ENCODE results near the gene PLK5.
A peak's percentile ranks its signal among the peaks of the same experiment; 100 is the strongest.
"Not testable (repeated sequence)": the region's sequence is repeated elsewhere in the genome, so short reads cannot be mapped to it uniquely, and the experiment has no call there.

The PLK5 gene

GRCh38 chr19:1523412-1524286, at the start of gene PLK5:
TSS of gene PLK5 (plus strand) at chr19:1524077. CDS start at chr19:1526997, 2,920 bp downstream.
- DNase-seq, result no peak

GRCh38 chr19:1474765-1475351, 49.0 kb upstream of the PLK5 start:
- no peak for DNase-seq

GRCh38 chr19:1475751-1476437, 48.0 kb upstream of the PLK5 start:
- DNase-seq, result no peak

- not testable (repeated sequence) for DNase-seq
Observed at GRCh38 chr19:1477056-1477455, 46.8 kb upstream of the PLK5 start.

- peak; percentile 97 for DNase-seq
Observed at GRCh38 chr19:1478934-1479707, 44.8 kb upstream of the PLK5 start, which contains the start of gene C19orf25. TSS of gene C19orf25 (minus strand) at chr19:1479215. CDS start at chr19:1478903, 312 bp downstream.

- DNase-seq, result no peak
Observed at GRCh38 chr19:1481224-1481892, 42.5 kb upstream of the PLK5 start.

GRCh38 chr19:1481893-1482360, 42.0 kb upstream of the PLK5 start:
- no peak for DNase-seq

GRCh38 chr19:1482361-1483130, 41.3 kb upstream of the PLK5 start:
- DNase-seq, result no peak

- DNase-seq, result no peak
Observed at GRCh38 chr19:1483131-1483978, 40.5 kb upstream of the PLK5 start.

GRCh38 chr19:1483979-1484428, 39.9 kb upstream of the PLK5 start:
- no peak for DNase-seq

- no peak for DNase-seq
Observed at GRCh38 chr19:1486720-1487575, 36.9 kb upstream of the PLK5 start.

- no peak for DNase-seq
Observed at GRCh38 chr19:1487576-1488281, 36.1 kb upstream of the PLK5 start.

GRCh38 chr19:1488282-1488601, 35.6 kb upstream of the PLK5 start:
- no peak for DNase-seq

- DNase-seq, result peak; percentile 51
Observed at GRCh38 chr19:1489463-1490310, 34.2 kb upstream of the PLK5 start.

GRCh38 chr19:1490311-1491113, 33.4 kb upstream of the PLK5 start, which contains the start of gene PCSK4:
TSS of gene PCSK4 (minus strand) at chr19:1490350. CDS start at chr19:1490346, 4 bp downstream.
- peak; percentile 99 for DNase-seq

- DNase-seq, result no peak
Observed at GRCh38 chr19:1491114-1491848, 32.6 kb upstream of the PLK5 start, which contains the start of gene REEP6. TSS of gene REEP6 (plus strand) at chr19:1491181. CDS start at chr19:1491270, 89 bp downstream.
